K562 (cell line): ENCODE measurements around the gene FOXR1. TPM values are rescaled to one million over a fixed set of nuclear protein-coding genes. Genes with fewer than 3 reads are reported as not detected.

Experiments used
- ATF1 ChIP-seq, 2 experiments: fragments of 450-650 bp in 1 of 2; IDR thresholded peaks; 2 replicates each; pipeline ENCODE4 v1.6.1; 2016; ENCODE audit warnings: missing compliant biosample characterization in 1 of 2, missing genetic modification characterization in 1 of 2
- BACH1 ChIP-seq: fragments of 200-800 bp; sonication (Bioruptor generic); IDR thresholded peaks from 2 replicates; pipeline ENCODE4 v1.6.1; 2016; ENCODE audit warnings: missing genetic modification characterization, missing compliant biosample characterization
- BRD9 ChIP-seq: fragments of 450-650 bp; IDR thresholded peaks from 2 replicates; pipeline ENCODE4 v1.6.1; 2018; ENCODE audit warnings: low read depth; ENCODE audit not compliant: partially characterized antibody
- CBX8 ChIP-seq: fragments of 200-600 bp; sonication (generic); IDR thresholded peaks from 2 replicates; pipeline ENCODE4 v1.6.1; 2012; ENCODE audit warnings: borderline replicate concordance, mixed run types, low read depth, mild to moderate bottlenecking, moderate library complexity, mixed read lengths, low read length, control low read depth, inconsistent platforms; ENCODE audit not compliant: poor library complexity, severe bottlenecking; ENCODE audit errors: extremely low read depth
- CHD4 ChIP-seq: fragments of 200-600 bp; sonication (generic); IDR thresholded peaks from 3 replicates; pipeline ENCODE4 v1.6.1; 2012; ENCODE audit warnings: low read depth, mild to moderate bottlenecking, mixed read lengths, low read length, inconsistent platforms; ENCODE audit not compliant: insufficient read depth, insufficient replicate concordance, poor library complexity, severe bottlenecking
- CREBBP ChIP-seq: IDR thresholded peaks from one replicate; pipeline ENCODE4 v1.6.1; 2012; ENCODE audit warnings: low read depth, mild to moderate bottlenecking, control low read depth, inconsistent platforms, low read length
- CTCF ChIP-seq, 3 experiments: IDR thresholded peaks in 2 of 3; conservative IDR thresholded peaks in 1 of 3; 2 replicates each; pipeline ENCODE4 v1.5.1; 2011 to 2012; ENCODE audit warnings: low read length in 3 of 3, mild to moderate bottlenecking in 3 of 3, control low read depth in 2 of 3, improper control_type of control experiment in 1 of 3, inconsistent platforms in 1 of 3, low read depth in 1 of 3, mixed read lengths in 1 of 3, moderate library complexity in 1 of 3; ENCODE audit not compliant: insufficient read depth in 2 of 3
- DLX4 ChIP-seq: fragments of 250-450 bp; sonication (Bioruptor Pico); IDR thresholded peaks from 2 replicates; pipeline ENCODE4 v1.6.1; 2021; ENCODE audit warnings: mild to moderate bottlenecking
- FOXA1 ChIP-seq: fragments of 450-650 bp; IDR thresholded peaks from 2 replicates; pipeline ENCODE4 v1.6.1; 2016; ENCODE audit warnings: mild to moderate bottlenecking, borderline replicate concordance
- HDAC8 ChIP-seq: fragments of 450-650 bp; IDR thresholded peaks from 2 replicates; pipeline ENCODE4 v1.6.1; 2016; ENCODE audit warnings: mild to moderate bottlenecking, missing genetic modification characterization, moderate library complexity, missing compliant biosample characterization
- HEY1 ChIP-seq: fragments of 250-450 bp; sonication (Bioruptor Pico); IDR thresholded peaks from 2 replicates; pipeline ENCODE4 v1.5.0; 2020; ENCODE audit warnings: mild to moderate bottlenecking, moderate library complexity, borderline replicate concordance
- KHSRP ChIP-seq: fragments of 450-650 bp; IDR thresholded peaks from 2 replicates; pipeline ENCODE4 v1.6.1; 2017
- MAFK ChIP-seq: IDR thresholded peaks from 2 replicates; pipeline ENCODE4 v1.6.1; 2011; ENCODE audit warnings: low read length, improper control_type of control experiment
- MCM2 ChIP-seq: fragments of 450-650 bp; IDR thresholded peaks from 2 replicates; pipeline ENCODE4 v1.6.1; 2017; ENCODE audit warnings: low read depth, mild to moderate bottlenecking
- MXI1 ChIP-seq: IDR thresholded peaks from 2 replicates; pipeline ENCODE4 v1.6.1; 2011; ENCODE audit warnings: low read depth, mild to moderate bottlenecking, improper control_type of control experiment, low read length
- NR2C1 ChIP-seq, 2 experiments: fragments of 450-650 bp; IDR thresholded peaks; 2 replicates each; pipeline ENCODE4 v1.6.1; 2017; ENCODE audit warnings: mild to moderate bottlenecking in 2 of 2, antibody characterized with exemption in 1 of 2, inconsistent platforms in 1 of 2, missing compliant biosample characterization in 1 of 2, missing genetic modification characterization in 1 of 2
- NR2F6 ChIP-seq: fragments of 450-650 bp; formaldehyde crosslinking; IDR thresholded peaks from 2 replicates; pipeline ENCODE4 v1.4.0; 2020; ENCODE audit warnings: mild to moderate bottlenecking
- RBBP5 ChIP-seq: fragments of 200-600 bp; sonication (generic); IDR thresholded peaks from 2 replicates; pipeline ENCODE4 v1.6.1; 2012; ENCODE audit warnings: borderline replicate concordance, mild to moderate bottlenecking, low read length, control low read depth, inconsistent platforms; ENCODE audit not compliant: insufficient read depth, poor library complexity, severe bottlenecking
- RBM15 ChIP-seq: fragments of 200-400 bp; formaldehyde crosslinking; IDR thresholded peaks from 2 replicates; pipeline ENCODE4 v1.6.1; 2018; ENCODE audit warnings: mild to moderate bottlenecking, low read length, moderate library complexity; ENCODE audit not compliant: insufficient read depth
- RUNX1 ChIP-seq: sonication (generic); IDR thresholded peaks from 2 replicates; pipeline ENCODE4 v1.6.1; 2016; ENCODE audit warnings: antibody characterized with exemption, low read depth
- SRSF7 ChIP-seq: fragments of 200-400 bp; formaldehyde crosslinking; optimal IDR thresholded peaks from 2 replicates; pipeline ENCODE3; 2017; ENCODE audit warnings: mild to moderate bottlenecking, low read depth, low read length
- TCF7L2 ChIP-seq: fragments of 150-350 bp; IDR thresholded peaks from 2 replicates; pipeline ENCODE4 v1.6.1; 2016; ENCODE audit warnings: low read depth, mild to moderate bottlenecking, low read length, moderate library complexity
- TCFL5 ChIP-seq: fragments of 250-450 bp; sonication (Bioruptor Pico); conservative IDR thresholded peaks from 2 replicates; pipeline ENCODE4 v1.6.1; 2021; ENCODE audit warnings: mild to moderate bottlenecking, moderate library complexity, matching md5 sums
- TEAD1 ChIP-seq, 2 experiments: fragments of 450-650 bp in 1 of 2; sonication (generic) in 1 of 2; formaldehyde crosslinking; IDR thresholded peaks; 2 replicates each; pipeline versions ENCODE4 v1.4.0 to v1.8.0; 2020 to 2022; ENCODE audit warnings: mild to moderate bottlenecking in 2 of 2, missing genetic modification reagents in 1 of 2
- ZNF444 ChIP-seq: fragments of 250-450 bp; sonication (Bioruptor Pico); IDR thresholded peaks from 2 replicates; pipeline ENCODE4 v1.4.0; 2020; ENCODE audit warnings: mild to moderate bottlenecking, moderate library complexity
- ZNF551 ChIP-seq: fragments of 250-450 bp; sonication (Bioruptor Pico); IDR thresholded peaks from 2 replicates; pipeline ENCODE4 v1.5.0; 2021; ENCODE audit warnings: mild to moderate bottlenecking, moderate library complexity
- ZNF644 ChIP-seq: fragments of 200-800 bp; sonication (Bioruptor generic); IDR thresholded peaks from 2 replicates; pipeline ENCODE4 v1.6.1; 2016; ENCODE audit warnings: low read depth, missing genetic modification characterization, missing compliant biosample characterization
- polyA plus RNA-seq, 8 experiments: library from polyadenylated mRNA; depleted of rRNA in 4 of 8; stranded (reverse) in 5 of 8; unstranded in 3 of 8; fragments of >200 nt; fragmentation: Nextera tagmentation in 2 of 8; fragmentation: Illumina TruSeq in 1 of 8; extraction: Ambion mirVana in 2 of 8; extraction: Trizol in 1 of 8; gene quantifications; 2 replicates each; pipeline versions ENCODE4 v1.2.1 to v1.2.3, GENCODE V29; 2011 to 2014; ENCODE audit warnings: inconsistent platforms in 1 of 8, missing spikeins in 1 of 8
- total RNA-seq, 7 experiments: library from RNA; depleted of rRNA in 6 of 7; stranded (reverse); fragments of >200 nt in 6 of 7; fragmentation: Illumina TruSeq in 2 of 7; extraction: Trizol in 2 of 7; gene quantifications; 2 replicates each; pipeline versions ENCODE4 v1.2.1 to v1.2.3, GENCODE V29; 2011 to 2021; ENCODE audit warnings: low replicate concordance in 1 of 7

FOXR1 gene
- total and polyA plus RNA-seq, 9 of the 15 experiments (the other 6 are each of a cell fraction or from before 2014, with no cell fraction given): not detected

GRCh38 chr11:118928101-118928869, 43.3 kb upstream of the FOXR1 start (continued):
- no peak for TF ChIP-seq SRSF7
- 0 out of 2 replicates have a peak, but pooled peaks have one; percentile 53 for TF ChIP-seq RUNX1
- no peak for TF ChIP-seq MAFK
- no peak for TF ChIP-seq KHSRP
- no peak for TF ChIP-seq MXI1
- peak; percentile 53 for TF ChIP-seq BRD9
- no peak for TF ChIP-seq ZNF444 (CRISPR knock-in tag)
- no peak for TF ChIP-seq CREBBP
- TF ChIP-seq RBM15: no peak
- TF ChIP-seq CBX8: no peak
- TF ChIP-seq BACH1: no peak
- no peak for TF ChIP-seq RBBP5
- no peak for TF ChIP-seq DLX4
- TF ChIP-seq NR2F6 (CRISPR knock-in tag): no peak
- TF ChIP-seq TEAD1 (CRISPR knock-in tag; IDR thresholded peaks at IDR 0.05): 0 out of 4 replicates have a peak, but pooled peaks have one; percentile 4 to 21
- no peak for TF ChIP-seq ATF1 (CRISPR knock-in tag; IDR thresholded peaks at IDR 0.05)
- peak; percentile 88 for TF ChIP-seq ATF1 (tag; IDR thresholded peaks at IDR 0.05)
- no peak for TF ChIP-seq TCF7L2
- TF ChIP-seq CHD4: peak; percentile 25
- no peak for TF ChIP-seq HEY1 (CRISPR knock-in tag)
- no peak for TF ChIP-seq TCFL5 (CRISPR knock-in tag)
- no peak for TF ChIP-seq HDAC8 (tag)
- TF ChIP-seq FOXA1: no peak
- TF ChIP-seq MCM2: 0 out of 2 replicates have a peak, but pooled peaks have one; percentile 32
- TF ChIP-seq ZNF551: no peak
- peak; percentile 92 to 97 (median 94) for TF ChIP-seq CTCF (IDR thresholded peaks at IDR 0.05 in 2 of 3, conservative IDR thresholded peaks at IDR 0.05 in 1 of 3; ENCODE audit: insufficient read depth in 2 of 3, low read depth in 1 of 3, low read length in 3 of 3)
- TF ChIP-seq NR2C1 (IDR thresholded peaks at IDR 0.05): peak; percentile 23; the same call in 1 of the 2 replicates
- no peak for TF ChIP-seq NR2C1 (tag; IDR thresholded peaks at IDR 0.05)
- no peak for TF ChIP-seq ZNF644 (tag)
